Measurements from ENCODE around the gene EPHA3. TPM values are rescaled to one million over a fixed set of nuclear protein-coding genes. Genes with fewer than 3 reads are reported as not detected.

EPHA3 gene
- total RNA-seq, 4 donors from 2014 or later = 0.36 to 1.8 (median 0.90) TPM

- DNase-seq = no peak
- intact Hi-C loops (cut with DNase I; ENCODE audit: low total_unique reads) (no loop called here), in situ Hi-C loops (cut with MboI; ENCODE audit: low sequenced_read_pairs in 4 of 4) (no loop called here)
- H3K4me1 ChIP-seq = no peaks in the 10 kb centered on the region
- no peak overlapping the region for H3K27ac ChIP-seq
- no peak overlapping the region for H3K4me3 ChIP-seq
- TF ChIP-seq POLR2A (IDR thresholded peaks at IDR 0.05) (no peak), CTCF (IDR thresholded peaks at IDR 0.05 in 4 of 5, conservative IDR thresholded peaks at IDR 0.05 in 1 of 5) (no peak)
- no peaks in the 10 kb centered on the region for H3K9me3 ChIP-seq
- no peaks in the 10 kb centered on the region for H3K36me3 ChIP-seq
- no peak for ATAC-seq
- H3K27me3 ChIP-seq = no peaks in the 10 kb centered on the region
These were observed 149.5 kb downstream of the EPHA3 start for GRCh38 chr3:89256882-89257281.

- H3K9me3 ChIP-seq = no peaks in the 10 kb centered on the region
- TF ChIP-seq POLR2A (IDR thresholded peaks at IDR 0.05) (no peak), CTCF (IDR thresholded peaks at IDR 0.05 in 4 of 5, conservative IDR thresholded peaks at IDR 0.05 in 1 of 5) (no peak)
- no peak overlapping the region for H3K4me3 ChIP-seq
- in situ Hi-C loops (cut with MboI; ENCODE audit: low sequenced_read_pairs in 4 of 4) = no loop called here
- H3K27me3 ChIP-seq = no peaks in the 10 kb centered on the region
- H3K36me3 ChIP-seq = no peaks in the 10 kb centered on the region
- DNase-seq (no peak), ATAC-seq (no peak)
- no peak overlapping the region for H3K27ac ChIP-seq
- intact Hi-C loops (cut with DNase I; ENCODE audit: low total_unique reads) = no loop called here
- no peaks in the 10 kb centered on the region for H3K4me1 ChIP-seq
These were observed 153.3 kb downstream of the EPHA3 start for GRCh38 chr3:89260721-89261120.

- Histone ChIP-seq H3K27ac (no peak overlapping the region), H3K27me3 (no peaks in the 10 kb centered on the region), H3K4me3 (no peak overlapping the region), H3K36me3 (no peaks in the 10 kb centered on the region), H3K4me1 (no peaks in the 10 kb centered on the region), H3K9me3 (no peaks in the 10 kb centered on the region)
- in situ Hi-C loops (cut with MboI; ENCODE audit: low sequenced_read_pairs in 4 of 4) (no loop called here), intact Hi-C loops (cut with DNase I; ENCODE audit: low total_unique reads) (no loop called here)
- TF ChIP-seq CTCF (IDR thresholded peaks at IDR 0.05 in 4 of 5, conservative IDR thresholded peaks at IDR 0.05 in 1 of 5) = no peak
- TF ChIP-seq POLR2A (IDR thresholded peaks at IDR 0.05) = no peak
- ATAC-seq (no peak), DNase-seq (no peak)
These were observed 154.3 kb downstream of the EPHA3 start for GRCh38 chr3:89261673-89262072.

GRCh38 chr3:89262309-89262929 is 155.0 kb downstream of the EPHA3 start:
- no peak overlapping the region for H3K4me3 ChIP-seq
- H3K9me3 ChIP-seq = no peaks in the 10 kb centered on the region
- no peak overlapping the region for H3K27ac ChIP-seq
- no peaks in the 10 kb centered on the region for H3K27me3 ChIP-seq
- DNase-seq = no peak
- in situ Hi-C loops (cut with MboI; ENCODE audit: low sequenced_read_pairs in 4 of 4) (no loop called here), intact Hi-C loops (cut with DNase I; ENCODE audit: low total_unique reads) (no loop called here)
- no peak for TF ChIP-seq POLR2A (IDR thresholded peaks at IDR 0.05)
- no peak for TF ChIP-seq CTCF (IDR thresholded peaks at IDR 0.05 in 4 of 5, conservative IDR thresholded peaks at IDR 0.05 in 1 of 5)
- ATAC-seq = no peak
- no peaks in the 10 kb centered on the region for H3K4me1 ChIP-seq
- H3K36me3 ChIP-seq = no peaks in the 10 kb centered on the region

DNA sequence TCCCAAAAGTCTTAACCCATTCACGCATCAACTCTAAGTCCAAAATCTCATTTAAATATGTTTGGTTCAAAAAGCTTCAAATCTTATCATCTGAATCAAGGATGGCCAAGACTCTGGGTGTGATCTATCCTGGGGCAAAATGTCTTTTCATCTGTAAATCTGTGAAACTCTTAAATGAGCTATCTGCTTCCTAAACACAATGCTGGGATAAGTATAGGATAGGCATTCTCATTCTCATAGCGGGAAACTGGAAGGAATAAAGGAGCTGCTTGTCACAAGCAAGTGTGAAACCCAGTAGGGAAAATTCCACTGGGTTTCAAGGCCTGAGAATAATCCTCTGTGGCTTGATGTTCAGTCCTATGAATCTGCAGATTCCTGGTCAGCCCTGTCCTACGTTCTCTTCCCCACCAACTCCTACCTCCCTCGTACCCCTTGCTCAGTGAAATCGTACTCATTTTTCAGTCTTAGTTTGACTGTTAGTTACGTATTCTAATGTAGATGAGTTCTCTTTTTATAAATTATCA is 156.7 kb downstream of the EPHA3 start:
- no peak for TF ChIP-seq CTCF (IDR thresholded peaks at IDR 0.05 in 4 of 5, conservative IDR thresholded peaks at IDR 0.05 in 1 of 5)
- TF ChIP-seq POLR2A (IDR thresholded peaks at IDR 0.05) = no peak
- Histone ChIP-seq H3K27ac (no peak overlapping the region), H3K4me1 (no peaks in the 10 kb centered on the region), H3K4me3 (no peak overlapping the region), H3K9me3 (no peaks in the 10 kb centered on the region), H3K36me3 (no peaks in the 10 kb centered on the region), H3K27me3 (no peaks in the 10 kb centered on the region)
- no peak for DNase-seq
- in situ Hi-C loops (cut with MboI; ENCODE audit: low sequenced_read_pairs in 4 of 4) (no loop called here), intact Hi-C loops (cut with DNase I; ENCODE audit: low total_unique reads) (no loop called here)
- no peak for ATAC-seq

Measured in gastrocnemius medialis (tissue), 4 donors.